Panc1 (cell line): ENCODE data around the gene RABGAP1. TPM values are rescaled to one million over a fixed set of nuclear protein-coding genes. Genes with fewer than 3 reads are reported as not detected.

ENCODE experiments used
- ATAC-seq: fragments of 200-7000 bp; cut with Tn5 transposase; 2 replicates; pipeline ENCODE4 v1.9.1; 2020; ENCODE audit warnings: mild to moderate bottlenecking, moderate library complexity
- BruUV-seq: library from RNA; stranded (reverse); fragments of 400-500 nt; replicated peaks from 2 replicates; lab custom pipeline; 2021; lab: Mats Ljungman, UMichigan
- CTCF ChIA-PET: fragments of 300-600 bp; sonication (Branson Sonifier 250); formaldehyde crosslinking; loops from one replicate; lab custom pipeline; 2022; ENCODE audit warnings: antibody characterized with exemption; lab: Charles Lee
- POLR2A ChIA-PET: fragments of 300-600 bp; sonication (Branson Sonifier 250); formaldehyde crosslinking; loops from one replicate; lab custom pipeline; 2022; ENCODE audit warnings: antibody characterized with exemption; lab: Charles Lee
- DNase-seq: peaks from one replicate; pipeline ENCODE4 v3.0.0-alpha.2; 2010; ENCODE audit warnings: low read depth, low spot score
- H3K27ac ChIP-seq: 2 replicates; pipeline ENCODE4 v1.5.1; 2011; ENCODE audit warnings: mild to moderate bottlenecking, low read length, inconsistent platforms
- H3K27me3 ChIP-seq: fragments of 200-500 bp; sonication (Bioruptor generic); 2 replicates; pipeline ENCODE4 v1.6.0; 2014; ENCODE audit warnings: low read length, inconsistent platforms; ENCODE audit not compliant: control insufficient read depth, insufficient read depth
- H3K36me3 ChIP-seq: fragments of 200-500 bp; sonication (Bioruptor generic); 2 replicates; pipeline ENCODE4 v1.5.1; 2014; ENCODE audit warnings: inconsistent platforms, mild to moderate bottlenecking, low read length, moderate library complexity; ENCODE audit not compliant: control insufficient read depth, insufficient read depth
- H3K4me1 ChIP-seq: 2 replicates; pipeline ENCODE4 v1.5.1; 2011; ENCODE audit warnings: inconsistent platforms, mild to moderate bottlenecking, low read length, moderate library complexity; ENCODE audit not compliant: control insufficient read depth, insufficient read depth
- H3K4me3 ChIP-seq, 2 experiments: 2 replicates each; pipeline ENCODE4 v1.5.1; 2011 to 2012; ENCODE audit warnings: low read depth in 2 of 2, low read length in 2 of 2, mild to moderate bottlenecking in 2 of 2, inconsistent platforms in 1 of 2, moderate library complexity in 1 of 2
- H3K9me3 ChIP-seq: fragments of 200-500 bp; sonication (Bioruptor generic); 2 replicates; pipeline ENCODE4 v1.5.1; 2014; ENCODE audit warnings: low read depth, mild to moderate bottlenecking, inconsistent platforms, low read length, moderate library complexity; ENCODE audit not compliant: control insufficient read depth, insufficient read depth
- CTCF ChIP-seq: fragments of 450-650 bp; IDR thresholded peaks from 2 replicates; pipeline ENCODE4 v1.5.1; 2017; ENCODE audit warnings: mild to moderate bottlenecking
- POLR2AphosphoS5 ChIP-seq: IDR thresholded peaks from 2 replicates; pipeline ENCODE4 v1.6.1; 2012; ENCODE audit warnings: mild to moderate bottlenecking, low read depth, low read length, moderate library complexity
- SIN3A ChIP-seq: IDR thresholded peaks from 2 replicates; pipeline ENCODE4 v1.6.1; 2012; ENCODE audit warnings: low read depth, mild to moderate bottlenecking, low read length, moderate library complexity, borderline replicate concordance; ENCODE audit not compliant: insufficient read depth
- TCF7L2 ChIP-seq: IDR thresholded peaks from 2 replicates; pipeline ENCODE4 v1.6.1; 2011; ENCODE audit warnings: mild to moderate bottlenecking, low read depth, low read length, inconsistent platforms
- in situ Hi-C: cut with HindIII; loops from 2 replicates; pipeline ENCODE4 v1.10.0; 2016; ENCODE audit warnings: low sequenced_read_pairs, low pct_unique_long_range_greater_than_20kb
- intact Hi-C: fragments of 100-400 bp; cut with micrococcal nuclease; formaldehyde crosslinking; loops from one replicate; pipeline ENCODE4 v1.10.0; 2022; ENCODE audit not compliant: unreplicated experiment
- total RNA-seq: library from RNA; stranded (reverse); gene quantifications from one replicate; pipeline ENCODE4 v1.2.1, GENCODE V29; 2021; ENCODE audit not compliant: unreplicated experiment
- TF ChIP-seq, protein P1 (sequence below), 2 experiments: IDR thresholded peaks; 2 replicates each; pipeline ENCODE4 v1.6.1; 2011 to 2012; ENCODE audit warnings: low read depth in 2 of 2, control low read depth in 1 of 2, low read length in 1 of 2, mild to moderate bottlenecking in 1 of 2, moderate library complexity in 1 of 2; ENCODE audit not compliant: insufficient read depth in 1 of 2

The RABGAP1 gene
- total RNA-seq, 1 experiment from 2014 or later, result 41.4 TPM

DNA sequence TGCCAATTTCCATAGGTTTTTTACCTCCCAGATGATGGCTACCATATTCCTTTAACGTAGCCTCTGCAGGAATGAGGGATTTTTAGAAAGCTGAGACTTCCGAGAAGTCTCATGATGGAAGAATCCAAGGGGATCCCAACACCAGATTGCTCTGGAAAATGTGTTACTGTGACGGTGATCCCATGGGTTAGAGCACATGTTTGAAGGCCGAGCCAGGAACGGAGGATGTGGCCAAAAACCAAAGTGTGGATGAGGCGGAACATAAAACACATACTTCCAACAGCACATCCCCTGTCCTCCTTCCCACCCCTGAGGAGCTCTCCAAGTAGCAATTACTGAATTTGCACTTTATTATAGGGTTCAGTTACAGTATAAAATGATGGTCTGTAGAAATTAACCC, 175.2 kb downstream of the RABGAP1 start:
- Histone ChIP-seq H3K4me1 (no peaks in the 10 kb centered on the region), H3K9me3 (no peaks in the 10 kb centered on the region), H3K27me3 (no peaks in the 10 kb centered on the region), H3K27ac (no peak overlapping the region), H3K36me3 (no peaks in the 10 kb centered on the region), H3K4me3 (no peak overlapping the region)
- ChIA-PET CTCF (no interaction called here), POLR2A (no interaction called here)
- ATAC-seq (no peak), DNase-seq (no peak)
- no TSS peak for BruUV-seq
- TF ChIP-seq POLR2AphosphoS5 (no peak), CTCF (no peak)
- in situ Hi-C loops, result no loop called here
- intact Hi-C loops, result no loop called here

DNA sequence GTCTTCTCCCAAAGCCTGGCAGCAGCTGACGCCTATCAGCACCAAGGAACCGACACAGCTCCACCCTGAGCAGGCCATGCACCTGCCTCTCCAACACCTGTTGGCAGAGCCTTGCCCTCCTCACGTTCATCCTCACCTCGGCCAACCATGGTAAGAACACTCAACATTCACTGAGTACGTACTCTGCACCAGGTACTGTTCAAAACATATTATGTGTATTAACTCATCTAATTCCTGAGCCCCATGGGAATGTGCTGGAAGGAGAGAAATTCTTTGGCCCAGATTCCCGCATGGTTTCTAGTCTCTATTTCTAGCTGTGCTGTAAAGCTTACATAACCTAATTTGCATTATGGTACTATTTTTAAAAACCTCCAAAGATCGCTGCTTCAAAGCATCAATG, 178.7 kb downstream of the RABGAP1 start:
- no peak for DNase-seq
- Histone ChIP-seq H3K27me3 (no peaks in the 10 kb centered on the region), H3K36me3 (no peaks in the 10 kb centered on the region), H3K4me1 (no peaks in the 10 kb centered on the region), H3K27ac (no peak overlapping the region), H3K4me3 (no peak overlapping the region), H3K9me3 (no peaks in the 10 kb centered on the region)
- ChIA-PET POLR2A (no interaction called here), CTCF (no interaction called here)
- BruUV-seq, result no TSS peak
- in situ Hi-C loops (no loop called here), intact Hi-C loops (no loop called here)
- ATAC-seq, result no peak
- TF ChIP-seq CTCF, result no peak
- TF ChIP-seq TCF7L2, result no peak
- no peak for TF ChIP-seq POLR2AphosphoS5
- TF ChIP-seq, protein P1, sequence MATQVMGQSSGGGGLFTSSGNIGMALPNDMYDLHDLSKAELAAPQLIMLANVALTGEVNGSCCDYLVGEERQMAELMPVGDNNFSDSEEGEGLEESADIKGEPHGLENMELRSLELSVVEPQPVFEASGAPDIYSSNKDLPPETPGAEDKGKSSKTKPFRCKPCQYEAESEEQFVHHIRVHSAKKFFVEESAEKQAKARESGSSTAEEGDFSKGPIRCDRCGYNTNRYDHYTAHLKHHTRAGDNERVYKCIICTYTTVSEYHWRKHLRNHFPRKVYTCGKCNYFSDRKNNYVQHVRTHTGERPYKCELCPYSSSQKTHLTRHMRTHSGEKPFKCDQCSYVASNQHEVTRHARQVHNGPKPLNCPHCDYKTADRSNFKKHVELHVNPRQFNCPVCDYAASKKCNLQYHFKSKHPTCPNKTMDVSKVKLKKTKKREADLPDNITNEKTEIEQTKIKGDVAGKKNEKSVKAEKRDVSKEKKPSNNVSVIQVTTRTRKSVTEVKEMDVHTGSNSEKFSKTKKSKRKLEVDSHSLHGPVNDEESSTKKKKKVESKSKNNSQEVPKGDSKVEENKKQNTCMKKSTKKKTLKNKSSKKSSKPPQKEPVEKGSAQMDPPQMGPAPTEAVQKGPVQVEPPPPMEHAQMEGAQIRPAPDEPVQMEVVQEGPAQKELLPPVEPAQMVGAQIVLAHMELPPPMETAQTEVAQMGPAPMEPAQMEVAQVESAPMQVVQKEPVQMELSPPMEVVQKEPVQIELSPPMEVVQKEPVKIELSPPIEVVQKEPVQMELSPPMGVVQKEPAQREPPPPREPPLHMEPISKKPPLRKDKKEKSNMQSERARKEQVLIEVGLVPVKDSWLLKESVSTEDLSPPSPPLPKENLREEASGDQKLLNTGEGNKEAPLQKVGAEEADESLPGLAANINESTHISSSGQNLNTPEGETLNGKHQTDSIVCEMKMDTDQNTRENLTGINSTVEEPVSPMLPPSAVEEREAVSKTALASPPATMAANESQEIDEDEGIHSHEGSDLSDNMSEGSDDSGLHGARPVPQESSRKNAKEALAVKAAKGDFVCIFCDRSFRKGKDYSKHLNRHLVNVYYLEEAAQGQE (IDR thresholded peaks at IDR 0.05; ENCODE audit: insufficient read depth in 1 of 2, low read depth in 2 of 2, low read length in 1 of 2), result no peak
- TF ChIP-seq SIN3A, result no peak

DNA sequence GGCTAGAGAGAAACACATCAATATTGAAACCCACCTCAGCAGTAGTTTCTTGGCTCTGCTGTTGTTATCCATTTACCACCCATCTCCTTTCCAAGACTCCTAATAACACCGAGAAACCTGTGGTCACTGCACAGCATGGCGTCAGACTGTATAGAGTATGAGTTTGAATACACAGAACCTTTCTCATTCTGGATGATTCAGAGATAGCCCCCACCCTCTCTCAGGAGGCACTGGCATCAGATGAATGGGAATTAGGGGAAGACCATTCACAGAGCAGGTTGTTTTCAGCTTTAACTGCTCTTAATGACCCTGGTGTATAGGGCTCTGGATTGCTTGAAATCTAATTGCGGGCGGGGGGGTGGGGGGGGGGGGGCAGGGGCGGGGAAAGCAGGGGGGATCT, 179.3 kb downstream of the RABGAP1 start:
- Histone ChIP-seq H3K27ac (no peak overlapping the region), H3K9me3 (no peaks in the 10 kb centered on the region), H3K27me3 (no peaks in the 10 kb centered on the region), H3K36me3 (no peaks in the 10 kb centered on the region; the same call in 1 of the 2 replicates), H3K4me3 (no peak overlapping the region), H3K4me1 (no peaks in the 10 kb centered on the region)
- in situ Hi-C loops (no loop called here), intact Hi-C loops (no loop called here)
- no peak for TF ChIP-seq SIN3A
- TF ChIP-seq POLR2AphosphoS5, result no peak
- TF ChIP-seq, protein P1 (IDR thresholded peaks at IDR 0.05; ENCODE audit: insufficient read depth in 1 of 2, low read depth in 2 of 2, low read length in 1 of 2), result no peak
- no peak for TF ChIP-seq CTCF
- TF ChIP-seq TCF7L2, result no peak
- ATAC-seq (no peak), DNase-seq (no peak)
- POLR2A ChIA-PET, result no interaction called here
- CTCF ChIA-PET, result no interaction called here
- BruUV-seq, result no TSS peak
